ENCODE data around the gene GTF2E1. TPM values are rescaled to one million over a fixed set of nuclear protein-coding genes. Genes with fewer than 3 reads are reported as not detected.

Gene GTF2E1
- total and polyA plus RNA-seq, 10 of the 15 experiments (the other 5 are each of a cell fraction or from before 2014, with no cell fraction given), result 9.2 to 24.9 (median 16.2) TPM

DNA sequence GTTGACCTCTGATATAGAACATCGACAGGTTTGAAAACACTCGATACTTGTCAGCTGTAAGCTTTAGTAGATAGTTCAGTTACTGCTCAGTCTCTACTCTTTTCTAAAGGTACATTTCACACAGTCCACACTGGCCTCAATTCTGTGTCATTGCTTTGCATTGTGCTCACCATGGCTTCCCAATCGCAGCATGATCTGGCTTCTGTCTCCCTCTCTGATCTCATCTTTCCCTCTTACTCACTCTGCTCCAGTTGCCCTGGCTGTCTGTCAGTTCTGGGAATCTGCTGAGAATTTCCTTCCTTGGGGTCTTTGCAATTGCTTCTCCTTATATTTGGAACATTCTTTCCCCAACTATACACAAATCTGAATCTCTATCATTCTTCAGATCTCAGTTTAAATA lies 80.6 kb downstream of the GTF2E1 start (continued):
- TF ChIP-seq, protein P1, sequence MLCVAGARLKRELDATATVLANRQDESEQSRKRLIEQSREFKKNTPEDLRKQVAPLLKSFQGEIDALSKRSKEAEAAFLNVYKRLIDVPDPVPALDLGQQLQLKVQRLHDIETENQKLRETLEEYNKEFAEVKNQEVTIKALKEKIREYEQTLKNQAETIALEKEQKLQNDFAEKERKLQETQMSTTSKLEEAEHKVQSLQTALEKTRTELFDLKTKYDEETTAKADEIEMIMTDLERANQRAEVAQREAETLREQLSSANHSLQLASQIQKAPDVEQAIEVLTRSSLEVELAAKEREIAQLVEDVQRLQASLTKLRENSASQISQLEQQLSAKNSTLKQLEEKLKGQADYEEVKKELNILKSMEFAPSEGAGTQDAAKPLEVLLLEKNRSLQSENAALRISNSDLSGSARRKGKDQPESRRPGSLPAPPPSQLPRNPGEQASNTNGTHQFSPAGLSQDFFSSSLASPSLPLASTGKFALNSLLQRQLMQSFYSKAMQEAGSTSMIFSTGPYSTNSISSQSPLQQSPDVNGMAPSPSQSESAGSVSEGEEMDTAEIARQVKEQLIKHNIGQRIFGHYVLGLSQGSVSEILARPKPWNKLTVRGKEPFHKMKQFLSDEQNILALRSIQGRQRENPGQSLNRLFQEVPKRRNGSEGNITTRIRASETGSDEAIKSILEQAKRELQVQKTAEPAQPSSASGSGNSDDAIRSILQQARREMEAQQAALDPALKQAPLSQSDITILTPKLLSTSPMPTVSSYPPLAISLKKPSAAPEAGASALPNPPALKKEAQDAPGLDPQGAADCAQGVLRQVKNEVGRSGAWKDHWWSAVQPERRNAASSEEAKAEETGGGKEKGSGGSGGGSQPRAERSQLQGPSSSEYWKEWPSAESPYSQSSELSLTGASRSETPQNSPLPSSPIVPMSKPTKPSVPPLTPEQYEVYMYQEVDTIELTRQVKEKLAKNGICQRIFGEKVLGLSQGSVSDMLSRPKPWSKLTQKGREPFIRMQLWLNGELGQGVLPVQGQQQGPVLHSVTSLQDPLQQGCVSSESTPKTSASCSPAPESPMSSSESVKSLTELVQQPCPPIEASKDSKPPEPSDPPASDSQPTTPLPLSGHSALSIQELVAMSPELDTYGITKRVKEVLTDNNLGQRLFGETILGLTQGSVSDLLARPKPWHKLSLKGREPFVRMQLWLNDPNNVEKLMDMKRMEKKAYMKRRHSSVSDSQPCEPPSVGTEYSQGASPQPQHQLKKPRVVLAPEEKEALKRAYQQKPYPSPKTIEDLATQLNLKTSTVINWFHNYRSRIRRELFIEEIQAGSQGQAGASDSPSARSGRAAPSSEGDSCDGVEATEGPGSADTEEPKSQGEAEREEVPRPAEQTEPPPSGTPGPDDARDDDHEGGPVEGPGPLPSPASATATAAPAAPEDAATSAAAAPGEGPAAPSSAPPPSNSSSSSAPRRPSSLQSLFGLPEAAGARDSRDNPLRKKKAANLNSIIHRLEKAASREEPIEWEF (IDR thresholded peaks at IDR 0.05; ENCODE audit: insufficient replicate concordance, low read depth, low read length), result no peak

DNA sequence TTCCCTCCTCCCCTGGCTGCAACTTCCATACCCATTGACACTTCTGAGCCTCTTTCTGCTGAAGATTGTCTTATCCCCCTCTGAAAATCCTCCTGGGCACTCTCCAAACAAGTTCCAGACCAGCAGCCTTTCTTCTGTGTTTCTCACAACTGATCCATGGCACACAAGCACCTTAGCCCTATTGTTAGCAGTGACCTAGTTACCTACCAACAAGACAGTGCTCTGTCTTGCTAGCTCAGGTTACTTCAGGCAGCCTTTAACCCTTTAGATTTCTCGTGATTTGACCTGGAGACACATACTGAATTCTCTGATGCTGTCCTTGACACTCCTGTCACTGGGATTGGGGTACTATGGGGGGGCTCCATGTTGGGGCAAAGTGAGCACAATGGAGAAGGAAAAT lies 82.1 kb downstream of the GTF2E1 start:
- WGBS (ENCODE audit: insufficient coverage, insufficient replicate concordance, low lambda C conversion rate, missing lambda C conversion rate), result 0% methylated on average over 1 of the region's 1 CpG
- in situ Hi-C loops (cut with MboI), result no loop called here
- H3K9me3 ChIP-seq (replicated peaks; ENCODE audit: control insufficient read depth, insufficient read depth, low read length), result no peaks in the 10 kb centered on the region
- ChIA-PET CTCF (no interaction called here), POLR2A (no interaction called here), RAD21 (ENCODE audit: unreplicated experiment) (no interaction called here), SMC1A (ENCODE audit: uncharacterized antibody, unreplicated experiment) (no interaction called here)
- no peak overlapping the region for H3K4me3 ChIP-seq
- no peaks in the 10 kb centered on the region for H3K36me3 ChIP-seq (ENCODE audit: control insufficient read depth in 2 of 2, insufficient read depth in 2 of 2, low read length in 1 of 2)
- FAIRE-seq (no peak), ATAC-seq (no peak), DNase-seq (ENCODE audit: low read depth, low spot score) (no peak)
- no peak overlapping the region for H3K4me2 ChIP-seq (ENCODE audit: control insufficient read depth, insufficient read depth)
- no peaks in the 10 kb centered on the region for H3K79me2 ChIP-seq (ENCODE audit: control insufficient read depth, insufficient read depth, low read length)
- no peaks in the 10 kb centered on the region for H3K4me1 ChIP-seq (ENCODE audit: control insufficient read depth, insufficient read depth, low read length)
- H2AFZ ChIP-seq (ENCODE audit: control insufficient read depth, low read depth, low read length), result no peak overlapping the region
- no peaks in the 10 kb centered on the region for H4K20me1 ChIP-seq (ENCODE audit: control insufficient read depth, insufficient read depth)
- no peak for TF ChIP-seq TCF12 (IDR thresholded peaks at IDR 0.05; ENCODE audit: low read depth, low read length)
- intact Hi-C loops (cut with micrococcal nuclease; ENCODE audit: unreplicated experiment), result no loop called here
- BruUV-seq (replicated peaks), result no TSS peak
- H3K27ac ChIP-seq (ENCODE audit: control insufficient read depth, insufficient read depth), result no peak overlapping the region
- no peaks in the 10 kb centered on the region for H3K27me3 ChIP-seq (replicated peaks in 1 of 2; ENCODE audit: control insufficient read depth in 2 of 2, insufficient read depth in 2 of 2, low read length in 1 of 2)
- no peak overlapping the region for H3K9ac ChIP-seq (ENCODE audit: control insufficient read depth, insufficient read depth, low read length)
